HG02571 (cell line): ENCODE measurements around the gene NR6A1.
"Not testable (repeated sequence)": the region's sequence is repeated elsewhere in the genome, so short reads cannot be mapped to it uniquely, and the experiment has no call there.

Source experiments
- ATAC-seq: cut with Tn5 transposase; IDR thresholded peaks from one replicate; pipeline ENCODE4 v1.9.1; 2021; ENCODE audit warnings: mild to moderate bottlenecking, moderate library complexity; ENCODE audit not compliant: unreplicated experiment

Gene NR6A1

DNA sequence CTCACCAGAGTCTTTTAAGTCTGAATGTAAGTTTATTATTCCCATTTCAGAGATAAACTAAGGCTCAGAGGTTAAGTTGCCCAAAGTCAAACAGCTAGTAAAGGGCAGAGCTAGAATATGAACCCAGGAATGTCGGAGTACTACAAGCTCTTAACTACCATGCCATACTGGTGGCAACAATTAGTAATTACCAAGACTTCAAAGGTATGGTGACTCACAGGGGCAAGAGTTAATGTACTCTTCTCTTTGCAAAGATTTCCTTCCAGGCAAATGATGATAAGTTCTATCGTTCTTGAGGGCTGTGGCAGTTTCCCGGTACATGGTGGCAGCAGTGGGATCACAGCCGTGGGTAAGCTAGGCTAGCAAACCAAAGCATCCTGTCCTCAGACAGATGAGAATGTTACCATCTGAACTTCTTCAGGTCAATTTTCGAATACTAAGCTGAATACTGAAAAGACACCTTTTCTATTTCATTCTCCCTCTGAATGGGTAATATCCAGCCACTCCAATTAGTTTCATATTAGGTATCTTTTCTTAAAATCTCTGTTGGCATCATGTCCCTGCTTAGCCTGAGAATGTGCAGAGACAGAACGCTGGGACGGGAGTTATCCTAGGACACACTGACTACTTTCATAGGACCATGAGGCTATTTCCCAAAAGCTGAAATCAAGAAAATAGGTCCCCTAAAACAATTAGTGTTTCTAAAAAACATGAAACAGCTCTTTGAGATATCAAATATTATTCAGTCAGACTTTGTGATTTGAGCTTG lies 147.0 kb downstream of the NR6A1 start:
- ATAC-seq = no peak

DNA sequence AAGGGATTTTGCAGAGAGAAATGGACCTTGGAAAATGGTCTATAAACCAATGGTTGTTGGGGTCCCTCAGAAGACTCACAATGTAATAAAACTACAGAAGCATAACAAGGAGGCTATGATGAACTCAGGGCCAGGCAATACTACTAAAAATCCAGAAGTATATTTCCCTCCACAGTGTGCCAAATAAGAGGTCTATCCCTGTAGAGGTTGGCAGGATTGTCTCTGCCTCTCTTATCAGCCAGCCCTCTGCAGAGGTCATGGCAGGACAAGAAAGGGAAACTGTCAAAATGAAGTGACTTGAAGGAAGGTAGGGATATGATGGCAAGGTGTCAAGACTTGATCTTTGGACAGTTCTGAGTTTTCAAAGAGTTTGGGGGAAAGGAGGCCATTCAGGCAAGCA lies 148.2 kb downstream of the NR6A1 start:
- no peak for ATAC-seq

DNA sequence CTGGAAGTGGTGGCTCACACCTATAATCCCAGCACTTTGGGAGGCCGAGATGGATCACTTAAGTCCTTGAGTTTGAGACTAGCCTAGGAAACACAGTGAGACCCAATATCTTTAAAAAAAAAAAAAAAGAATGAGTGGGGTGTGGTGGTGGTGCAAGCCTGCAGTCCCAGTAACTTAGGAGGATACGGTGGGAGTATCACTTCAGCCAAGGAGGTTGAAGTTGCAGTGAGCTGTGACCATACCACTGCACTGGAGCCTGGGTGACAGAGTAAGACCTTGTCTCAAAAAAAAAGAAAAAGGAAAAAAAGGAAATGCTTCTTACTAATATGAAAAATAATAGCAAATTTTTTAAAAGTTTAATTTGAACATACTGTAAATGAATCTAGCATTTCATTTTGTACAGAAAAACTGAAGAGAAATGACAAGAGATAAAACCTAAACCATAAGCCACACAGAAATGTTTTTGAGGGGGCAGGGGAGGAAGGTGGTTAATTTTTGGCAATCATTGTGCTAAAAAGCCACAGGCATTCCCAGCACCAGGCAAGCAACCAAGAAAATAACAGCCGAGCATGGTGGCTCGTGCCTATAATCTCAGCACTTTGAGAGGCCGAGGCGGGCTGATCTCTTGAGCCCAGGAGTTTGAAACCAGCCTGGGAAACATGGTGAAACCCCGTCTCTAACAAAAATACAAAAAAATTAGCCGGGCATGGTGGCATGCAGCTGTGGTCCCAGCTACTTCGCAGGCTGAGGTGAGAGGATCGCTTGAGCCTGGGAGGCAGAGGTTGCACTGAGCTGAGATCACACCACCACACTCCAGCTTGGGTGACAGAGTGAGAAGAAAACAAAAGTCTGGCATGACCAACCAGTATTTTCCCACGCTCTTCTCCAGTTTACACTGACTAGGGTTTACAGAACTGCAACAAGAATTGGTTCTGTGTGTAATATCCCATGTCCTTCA lies 149.5 kb downstream of the NR6A1 start:
- no peak for ATAC-seq

DNA sequence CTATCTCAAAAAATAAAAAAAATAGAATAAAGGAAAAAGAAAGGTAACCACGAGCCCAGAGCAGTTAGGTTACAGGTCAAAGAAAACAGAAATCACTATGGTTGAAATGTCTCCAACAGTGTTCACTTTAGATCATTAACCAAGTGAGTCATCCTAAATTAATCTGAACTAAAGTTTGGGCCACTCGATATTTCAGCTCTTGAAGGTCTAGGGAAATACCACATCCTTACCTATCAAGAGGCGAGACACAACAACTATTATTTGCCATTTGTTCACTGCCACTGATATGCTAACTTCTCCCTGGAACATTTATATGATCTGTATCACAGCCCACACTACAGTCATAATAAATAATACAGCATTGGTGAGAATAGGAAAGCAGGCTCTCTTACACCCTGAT lies 152.6 kb downstream of the NR6A1 start:
- no peak for ATAC-seq

DNA sequence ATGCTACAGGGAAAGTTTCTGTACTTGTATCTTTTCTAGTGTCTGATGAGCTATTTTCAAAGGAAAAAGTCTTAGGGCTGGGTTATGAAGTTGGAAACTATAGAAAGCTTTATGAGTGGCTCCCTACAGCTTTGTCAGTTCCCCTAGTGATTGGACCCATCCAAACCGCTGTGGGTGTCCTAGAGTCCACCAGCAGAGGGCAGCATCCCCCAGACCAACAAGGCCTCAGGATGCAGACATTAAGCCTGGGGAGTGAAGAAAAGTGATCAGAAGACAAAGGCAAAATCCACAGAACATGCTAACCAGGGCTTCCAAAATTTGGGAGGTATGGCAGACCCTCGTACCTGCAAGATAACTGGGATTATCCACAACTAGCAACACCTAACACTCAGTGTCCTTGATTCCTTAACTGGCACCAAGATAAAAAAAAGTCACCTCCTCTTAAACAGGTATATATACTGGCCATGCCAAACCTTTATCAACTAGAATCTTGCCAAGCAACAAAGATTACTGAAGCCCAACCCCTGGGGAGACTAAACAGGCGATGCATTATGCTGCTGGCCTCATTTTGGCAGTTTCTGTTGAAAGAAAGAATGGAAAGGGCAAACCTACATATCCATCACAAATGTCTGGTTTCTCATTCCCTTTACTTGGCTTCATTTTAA lies 153.5 kb downstream of the NR6A1 start:
- ATAC-seq = no peak

DNA sequence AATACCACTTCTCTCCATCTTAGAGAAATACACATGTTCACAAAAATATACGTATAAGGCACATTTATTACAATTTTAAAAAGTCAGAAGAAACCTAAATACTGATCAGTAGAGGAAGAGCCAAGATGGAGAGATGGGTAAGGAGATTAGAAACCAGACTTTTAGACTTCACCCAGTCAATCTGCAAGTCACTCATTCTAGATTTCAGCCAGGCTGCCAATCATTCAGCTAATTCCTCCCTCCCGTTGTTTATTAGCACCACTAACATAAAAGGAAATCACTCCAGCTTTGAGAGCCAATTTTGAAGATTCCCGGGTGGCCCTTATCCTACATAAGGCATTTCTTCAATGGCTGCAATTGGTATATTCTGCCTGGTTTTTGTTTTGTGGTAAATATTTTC lies 154.2 kb downstream of the NR6A1 start:
- no peak for ATAC-seq

DNA sequence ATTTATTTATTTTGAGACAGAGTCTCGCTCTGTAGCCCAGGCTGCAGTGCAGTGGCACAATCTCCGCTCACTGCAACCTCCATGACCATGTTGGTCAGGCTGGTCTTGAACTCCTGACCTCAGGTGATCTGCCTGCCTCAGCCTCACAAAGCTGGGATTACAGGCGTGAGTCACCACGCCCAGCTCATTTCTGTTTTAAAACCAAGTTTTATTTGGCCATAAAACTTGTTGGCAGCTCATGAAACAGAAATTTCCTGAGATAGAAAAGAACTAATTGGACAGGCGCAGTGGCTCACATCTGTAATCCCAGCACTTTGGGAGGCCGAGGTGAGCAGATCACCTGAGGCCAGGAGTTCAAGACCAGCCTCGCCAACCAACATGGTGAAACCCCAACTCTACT lies 155.3 kb downstream of the NR6A1 start:
- ATAC-seq = not testable (repeated sequence)

DNA sequence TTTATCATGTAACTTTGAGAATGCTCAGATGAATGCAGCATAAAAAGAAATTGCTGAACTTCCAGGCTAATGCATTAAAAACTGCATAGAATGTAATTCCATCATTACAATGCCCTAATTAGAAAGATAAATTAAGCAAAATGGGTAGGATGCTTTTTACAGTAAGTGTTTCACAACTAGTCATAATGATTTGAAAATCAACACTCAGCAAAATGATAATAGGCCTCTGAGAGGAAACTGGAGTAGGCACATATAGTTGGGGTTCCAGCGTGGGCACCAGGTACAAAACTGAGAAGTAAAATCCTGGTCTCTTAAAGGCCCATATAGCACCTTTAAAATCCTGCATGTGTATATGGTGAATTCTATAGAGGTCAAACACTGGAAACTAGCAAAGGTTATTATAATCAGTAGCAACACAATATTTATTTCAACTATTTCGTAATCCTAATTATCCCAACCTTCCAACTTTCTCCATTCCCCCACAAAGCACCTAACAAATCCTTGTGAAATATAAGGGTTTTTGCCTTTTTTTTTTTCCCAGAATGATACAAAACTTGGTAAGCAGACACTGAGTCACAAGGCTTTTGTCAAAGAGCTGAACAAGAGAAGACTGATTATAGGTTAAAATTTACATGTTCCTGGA lies 155.9 kb downstream of the NR6A1 start:
- ATAC-seq = no peak

DNA sequence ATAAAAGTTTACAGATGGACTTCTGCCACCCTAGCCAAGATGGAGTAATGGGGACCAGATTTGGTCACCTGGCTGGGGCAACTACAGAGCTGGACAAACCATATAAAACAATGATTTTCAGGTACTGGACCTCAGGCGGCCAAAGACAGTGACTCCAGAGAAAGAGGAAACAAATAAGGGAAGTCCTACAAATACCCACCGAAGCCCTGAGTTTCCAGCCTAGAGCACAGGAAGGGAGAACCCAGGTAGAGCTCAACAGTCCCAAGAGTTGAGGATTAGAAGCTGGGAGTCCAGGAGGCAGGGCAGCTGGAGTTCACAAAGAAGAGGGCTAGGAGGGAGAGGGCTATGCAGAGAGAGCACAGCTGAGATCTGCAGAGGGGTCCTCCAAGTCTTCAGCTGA lies 157.3 kb downstream of the NR6A1 start:
- ATAC-seq = no peak

DNA sequence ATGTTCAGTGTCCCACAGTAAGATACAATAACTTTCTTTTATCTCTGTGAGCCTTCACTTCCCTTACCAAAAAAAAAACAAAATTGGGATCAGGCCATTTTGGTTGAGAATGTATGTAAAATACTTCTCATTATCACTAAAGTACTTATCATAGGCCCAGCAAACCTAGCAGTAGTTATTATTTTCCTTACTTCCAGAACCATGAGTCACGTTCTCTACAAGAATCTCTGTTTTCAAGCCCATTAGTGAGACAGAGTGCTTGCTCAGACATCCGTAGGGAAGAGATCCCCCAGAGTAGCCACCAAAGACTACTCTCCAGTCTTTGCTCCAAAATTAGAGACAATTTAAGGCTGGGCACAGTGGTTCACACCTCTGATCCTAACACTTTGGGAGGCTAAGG lies 160.0 kb downstream of the NR6A1 start:
- no peak for ATAC-seq

DNA sequence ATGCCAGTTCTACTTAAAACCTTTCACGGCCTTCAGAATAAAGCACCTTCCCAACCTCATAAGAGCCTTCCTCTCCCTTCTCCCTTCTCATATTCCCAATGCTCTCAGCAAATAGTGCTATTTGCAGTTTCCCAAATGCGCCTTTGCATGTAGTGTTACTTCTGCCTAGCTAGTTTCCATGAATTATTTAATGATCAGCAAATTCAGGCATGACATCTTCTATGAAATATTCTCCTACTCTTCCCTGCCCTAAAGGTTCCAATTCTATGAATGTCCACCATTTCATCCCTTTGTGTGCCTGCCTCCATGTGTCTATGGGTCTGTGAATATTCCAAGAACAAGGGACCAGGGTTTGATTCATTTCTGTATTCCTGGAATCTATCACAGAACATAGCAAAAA lies 165.1 kb downstream of the NR6A1 start:
- ATAC-seq = no peak

DNA sequence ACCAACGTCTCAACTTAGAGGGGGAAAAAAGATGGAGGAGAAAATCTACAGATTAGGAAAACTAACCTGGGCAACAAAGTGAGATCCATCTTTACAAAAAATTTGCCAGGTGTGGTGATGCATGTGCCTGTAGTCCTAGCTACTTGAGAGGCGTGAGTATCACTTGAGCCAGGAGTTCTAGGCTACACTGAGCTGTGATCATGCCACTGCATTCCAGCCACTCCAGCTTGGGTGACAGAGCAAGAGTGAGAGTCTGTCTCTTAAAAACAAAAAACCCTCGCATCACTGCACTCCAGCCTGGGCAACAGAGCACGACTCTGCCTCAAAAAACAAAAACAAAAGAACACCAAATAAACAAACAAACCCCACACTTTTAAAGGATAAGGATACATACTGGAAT lies 165.9 kb downstream of the NR6A1 start:
- ATAC-seq = no peak

DNA sequence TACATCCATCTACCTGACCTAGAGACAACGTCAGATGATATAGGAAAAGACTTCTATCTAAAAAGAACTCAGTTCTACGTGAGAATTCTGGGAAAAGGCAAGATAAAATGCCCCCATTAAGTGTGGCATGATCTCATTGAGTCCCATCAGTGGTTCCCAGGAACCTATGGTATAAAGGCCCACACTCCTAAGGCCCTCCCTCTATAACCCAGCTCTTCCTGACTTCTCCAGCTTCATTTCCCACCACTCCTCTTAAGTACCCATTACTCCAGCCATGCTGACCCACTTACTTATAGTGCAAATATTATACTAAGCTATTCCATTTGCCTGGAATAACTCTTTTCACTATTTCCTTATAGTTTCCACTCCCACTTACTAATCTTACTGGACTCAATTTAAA lies 168.5 kb downstream of the NR6A1 start:
- no peak for ATAC-seq

DNA sequence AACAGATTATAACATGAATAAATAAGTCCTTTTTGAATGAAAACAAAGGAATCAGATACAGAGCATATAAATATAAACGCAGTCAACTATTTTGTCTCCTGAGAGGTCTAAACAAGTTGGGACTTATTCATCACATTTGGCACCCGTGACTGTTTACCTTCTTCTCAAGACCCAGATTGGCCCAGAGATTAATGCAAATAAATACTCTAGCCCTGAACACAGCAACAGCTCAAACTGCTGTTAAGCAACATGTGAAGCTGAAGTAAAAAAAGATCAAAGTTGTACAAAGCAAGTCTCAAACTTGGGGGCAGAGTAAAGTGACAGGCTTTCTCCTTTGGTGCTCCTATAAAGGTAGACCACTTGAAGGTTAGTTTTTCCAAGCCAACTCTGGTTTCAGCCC lies 168.9 kb downstream of the NR6A1 start:
- ATAC-seq = no peak

DNA sequence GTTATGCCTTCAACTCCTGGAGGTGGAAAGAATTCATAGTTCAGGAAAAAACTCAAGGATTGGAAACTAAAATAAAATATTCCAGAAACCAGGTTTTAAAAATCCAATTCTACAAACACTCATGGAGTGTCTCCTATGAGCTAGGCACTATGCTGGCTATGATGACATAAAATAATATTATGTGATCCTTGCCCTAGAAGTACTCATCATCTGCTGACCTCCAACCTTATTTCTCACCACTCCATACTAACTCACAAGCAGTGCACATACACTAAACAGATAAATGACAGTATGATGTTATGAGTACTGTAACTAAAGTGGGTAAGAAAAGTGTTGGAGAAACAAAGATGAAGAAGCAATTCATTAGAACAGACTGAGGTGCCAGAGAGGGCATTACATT lies 170.7 kb downstream of the NR6A1 start:
- no peak for ATAC-seq

DNA sequence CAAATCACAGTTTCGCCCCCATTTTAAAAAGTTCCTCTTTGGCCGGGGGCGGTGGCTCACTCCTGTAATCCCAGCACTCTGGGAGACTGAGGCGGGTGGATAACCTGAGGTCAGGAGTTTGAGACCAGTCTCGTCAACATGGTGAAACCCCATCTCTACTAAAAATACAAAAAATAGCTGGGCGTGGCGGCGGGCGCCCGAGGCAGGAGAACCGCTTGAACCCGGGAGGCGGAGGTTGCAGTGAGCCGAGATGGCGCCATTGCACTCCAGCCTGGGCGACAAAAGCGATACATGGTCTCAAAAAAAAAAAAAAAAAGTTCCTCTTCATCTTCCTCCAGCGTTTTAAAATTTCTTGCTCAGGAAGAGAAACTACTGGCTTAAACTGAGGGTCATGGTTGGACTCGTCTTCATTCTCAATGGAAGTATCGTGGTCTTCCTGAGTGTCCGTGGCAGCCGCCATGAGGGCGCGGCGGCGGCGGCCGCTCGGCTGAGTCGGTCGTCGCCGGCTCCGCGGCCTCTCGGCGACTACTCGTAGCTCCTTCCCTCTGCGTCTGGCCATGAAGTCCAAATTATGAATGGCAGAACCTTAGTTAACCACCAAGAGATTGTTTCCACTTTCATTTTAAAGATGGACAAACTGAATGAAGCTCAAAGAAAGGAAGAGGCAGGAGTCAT lies 171.9 kb downstream of the NR6A1 start:
- no peak for ATAC-seq

DNA sequence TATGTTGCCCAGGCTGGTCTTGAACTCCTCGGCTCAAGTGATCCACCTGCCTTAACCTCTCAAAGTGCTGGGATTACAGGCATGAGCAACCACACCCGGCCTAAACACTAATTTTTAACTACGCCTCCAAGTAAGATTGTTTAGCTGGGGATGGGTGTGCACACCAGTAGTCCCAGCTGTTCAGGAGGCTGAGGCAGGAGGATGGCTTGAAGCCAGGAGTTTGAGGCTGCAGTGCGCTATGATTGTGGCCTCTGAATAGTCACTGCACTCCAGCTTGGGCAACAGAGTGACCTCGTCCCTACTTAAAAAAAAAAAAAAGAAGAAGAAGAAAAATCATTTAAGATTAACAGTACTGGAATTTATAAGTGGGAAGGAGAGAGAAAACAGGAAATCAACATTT lies 173.1 kb downstream of the NR6A1 start:
- no peak for ATAC-seq

DNA sequence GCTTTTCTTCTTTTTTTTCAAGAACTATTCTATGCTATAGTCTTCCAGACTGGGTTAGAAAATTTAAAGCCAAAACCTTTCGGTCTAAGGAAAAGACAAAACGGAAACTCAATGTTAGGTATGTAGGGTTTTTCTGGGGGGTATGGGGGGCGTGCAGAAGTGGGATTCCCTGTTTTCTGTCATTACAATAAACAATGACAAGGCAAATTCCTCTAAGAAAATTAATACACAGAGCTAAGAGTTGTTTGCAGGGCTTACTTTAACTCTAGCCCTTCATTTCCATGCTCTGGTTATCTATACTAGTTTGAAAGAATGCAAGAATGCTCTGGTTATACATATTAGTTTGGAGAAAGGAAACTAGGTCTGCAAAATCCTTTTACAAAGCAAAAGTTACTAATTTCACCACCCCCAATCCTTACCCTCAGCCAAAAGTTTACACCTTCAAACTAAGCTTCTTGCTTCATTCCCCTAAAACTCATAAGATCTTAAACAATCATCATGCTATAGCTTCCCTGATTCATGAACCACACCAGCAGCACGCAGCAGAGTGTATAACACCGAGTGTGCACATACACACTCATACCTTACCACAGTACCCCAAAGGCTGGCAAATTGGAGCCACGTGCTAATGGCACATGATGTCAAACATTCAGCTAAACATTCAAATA lies 174.8 kb downstream of the NR6A1 start:
- ATAC-seq = no peak

DNA sequence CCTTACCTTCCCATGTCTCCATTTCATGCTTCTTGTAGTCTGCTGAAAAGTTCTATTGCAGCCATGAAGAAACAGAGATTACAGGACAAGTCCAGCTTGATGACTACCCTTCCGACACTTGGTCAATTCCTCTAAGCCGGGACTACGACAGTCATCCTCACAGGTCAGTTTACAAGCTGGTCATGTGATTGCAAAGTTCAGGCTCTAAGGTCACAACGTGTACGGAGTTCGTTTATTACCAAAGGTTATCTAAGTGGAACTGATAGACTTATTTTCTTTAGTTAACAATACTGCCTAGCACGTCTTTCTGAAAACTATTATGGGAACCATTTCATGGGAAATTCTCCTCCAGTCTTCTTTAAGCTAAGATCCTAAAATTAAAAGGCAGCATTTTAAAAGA lies 175.4 kb downstream of the NR6A1 start:
- no peak for ATAC-seq

DNA sequence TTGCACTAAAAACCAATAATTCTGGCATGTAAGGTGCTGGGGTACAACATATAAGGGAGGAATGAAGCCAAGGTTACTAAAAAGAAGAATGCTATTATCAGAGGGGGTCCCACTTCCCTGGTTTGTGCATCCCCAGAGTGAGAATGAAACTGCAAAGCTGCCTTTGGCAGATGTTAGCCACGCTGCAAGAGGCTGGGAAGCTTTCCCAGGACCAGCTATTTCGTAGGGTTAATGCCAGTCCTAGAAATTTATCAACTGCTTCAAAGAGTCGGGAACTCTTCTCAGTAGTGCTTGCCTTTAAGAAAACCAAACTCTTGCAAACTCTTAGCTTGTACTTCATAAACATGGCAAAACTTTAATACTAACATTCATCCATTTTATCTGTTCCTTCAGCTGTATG lies 176.4 kb downstream of the NR6A1 start:
- no peak for ATAC-seq
